HG03442 (cell line): ENCODE data around the gene MYPOP.
"Not testable (repeated sequence)": the region's sequence is repeated elsewhere in the genome, so short reads cannot be mapped to it uniquely, and the experiment has no call there.

Experiments
- ATAC-seq: cut with Tn5 transposase; IDR thresholded peaks from one replicate; pipeline ENCODE4 v1.9.1; 2021; ENCODE audit warnings: mild to moderate bottlenecking, moderate library complexity; ENCODE audit not compliant: unreplicated experiment

MYPOP gene

DNA sequence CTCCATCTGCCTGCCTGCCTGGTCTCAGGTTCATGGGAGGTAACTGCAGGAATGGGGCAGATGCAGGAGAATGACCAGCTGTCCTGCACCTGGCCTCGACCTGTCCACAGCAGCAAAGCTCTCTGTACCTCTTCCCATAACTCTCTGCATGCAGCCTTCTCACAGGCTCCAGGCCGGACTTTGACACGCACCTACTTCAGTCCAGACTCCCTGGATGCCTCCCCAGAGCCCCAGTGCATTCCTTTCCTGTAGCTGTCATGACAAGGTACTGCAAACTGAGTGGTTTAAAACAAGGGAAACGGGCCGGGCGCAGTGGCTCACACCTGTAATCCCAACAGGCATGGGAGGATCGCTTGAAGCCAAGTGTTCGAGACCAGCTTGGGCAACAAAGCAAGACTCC lies 8.9 kb upstream of the MYPOP start:
- ATAC-seq, result no peak

DNA sequence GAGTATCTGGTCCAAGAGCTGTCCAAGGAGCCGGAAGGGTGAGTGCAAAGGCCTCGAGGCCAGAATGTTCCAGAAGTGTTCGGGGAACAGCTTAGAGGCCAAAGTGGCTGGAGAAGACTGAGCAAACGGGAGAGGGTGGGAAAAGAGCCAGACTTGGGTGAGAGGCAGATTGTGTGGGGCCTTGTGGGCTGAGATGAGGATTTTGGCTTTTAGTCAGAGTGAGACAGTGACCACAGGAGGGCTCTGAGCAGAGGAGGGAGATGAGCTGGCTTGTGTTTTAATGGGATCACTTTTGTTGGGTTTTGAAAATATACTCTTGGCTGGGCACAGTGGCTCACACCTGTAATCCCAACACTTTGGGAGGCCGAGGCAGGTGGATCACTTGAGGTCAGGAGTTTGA lies 6.5 kb upstream of the MYPOP start:
- ATAC-seq, result no peak

DNA sequence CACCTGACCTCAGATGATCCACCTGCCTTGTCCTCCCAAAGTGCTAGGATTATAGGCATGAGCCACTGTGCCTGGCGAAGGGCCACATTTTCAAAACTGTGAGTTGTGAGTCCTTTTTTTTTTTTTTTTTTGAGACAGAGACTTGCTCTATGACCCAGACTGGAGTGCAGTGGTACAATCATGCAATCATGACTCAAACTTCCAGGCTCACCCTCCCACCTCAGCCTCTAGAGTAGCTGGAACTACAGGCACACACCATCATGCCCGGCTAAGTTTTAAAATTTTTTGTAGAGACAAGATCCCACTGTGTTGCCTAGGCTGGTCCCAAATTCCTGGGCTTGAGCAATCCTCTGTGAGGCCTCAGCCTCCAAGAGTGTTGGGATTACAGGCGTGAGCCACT lies 3.8 kb upstream of the MYPOP start:
- no peak for ATAC-seq

DNA sequence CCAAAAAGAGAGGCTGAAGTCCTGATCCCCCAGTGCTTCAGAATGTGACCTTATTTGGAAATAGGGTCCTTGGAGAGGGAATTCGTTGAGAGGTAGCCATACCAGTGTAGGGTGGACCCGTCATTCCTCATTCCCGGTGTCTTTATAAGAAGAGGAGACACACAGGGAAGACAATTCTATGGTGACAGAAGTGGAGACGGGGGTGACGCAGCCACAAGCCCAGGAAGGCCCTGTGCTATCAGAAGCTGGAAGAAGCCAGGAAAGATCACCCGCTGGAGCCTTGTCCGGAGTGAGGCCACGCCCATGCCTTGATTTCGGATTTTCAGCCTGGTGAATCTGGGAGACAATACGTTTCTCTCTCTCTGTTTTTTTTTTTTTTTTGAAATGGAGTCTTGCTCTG lies 2.6 kb upstream of the MYPOP start:
- no peak for ATAC-seq

DNA sequence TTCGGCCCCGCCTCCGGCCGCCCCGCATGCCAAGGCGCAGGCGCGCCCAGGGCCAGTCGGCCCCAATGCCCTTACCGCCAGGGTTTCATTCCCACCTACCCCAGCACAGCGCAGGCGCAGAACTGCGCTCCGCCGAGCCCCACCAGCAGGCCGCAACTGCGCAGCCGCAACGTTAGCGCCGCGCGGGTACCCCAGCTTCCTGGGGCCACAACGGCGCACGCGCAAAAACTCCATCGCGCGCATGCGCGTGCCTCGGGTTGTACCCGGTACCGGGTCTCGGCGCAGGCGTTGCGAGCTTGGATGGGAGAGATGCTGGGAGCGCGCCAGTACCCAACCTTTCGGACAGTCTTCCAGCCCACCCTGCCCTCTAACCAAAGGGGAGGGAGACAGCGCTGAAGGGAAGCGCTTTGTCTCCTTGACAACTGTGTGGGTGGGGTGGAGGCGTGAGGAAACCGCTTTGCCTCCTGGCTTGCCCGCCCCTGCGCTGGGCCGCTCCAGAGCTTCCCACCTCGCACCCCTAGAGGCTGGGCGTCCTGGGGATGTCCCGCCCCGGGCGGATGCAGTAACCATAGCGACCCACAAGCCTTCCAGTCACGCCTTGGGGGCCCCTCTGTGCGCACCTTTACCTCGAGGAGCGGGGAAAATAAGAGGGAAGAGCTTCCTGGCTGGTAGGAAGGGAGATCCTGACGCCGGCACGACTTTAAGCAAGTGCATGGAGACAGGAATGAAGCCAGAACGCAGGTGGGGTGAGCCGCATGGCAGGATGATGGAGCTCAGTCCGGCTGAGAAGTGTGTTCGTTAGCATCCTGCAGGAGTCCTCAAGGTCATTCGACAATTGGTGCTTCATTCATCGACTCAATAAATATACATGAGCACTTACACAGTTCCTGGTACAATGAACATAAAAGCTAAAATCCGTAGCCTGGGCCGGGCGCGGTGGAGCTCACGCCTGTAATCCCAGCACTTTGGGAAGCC lies 525 bp upstream of the MYPOP start:
- ATAC-seq, result peak; percentile 90

DNA sequence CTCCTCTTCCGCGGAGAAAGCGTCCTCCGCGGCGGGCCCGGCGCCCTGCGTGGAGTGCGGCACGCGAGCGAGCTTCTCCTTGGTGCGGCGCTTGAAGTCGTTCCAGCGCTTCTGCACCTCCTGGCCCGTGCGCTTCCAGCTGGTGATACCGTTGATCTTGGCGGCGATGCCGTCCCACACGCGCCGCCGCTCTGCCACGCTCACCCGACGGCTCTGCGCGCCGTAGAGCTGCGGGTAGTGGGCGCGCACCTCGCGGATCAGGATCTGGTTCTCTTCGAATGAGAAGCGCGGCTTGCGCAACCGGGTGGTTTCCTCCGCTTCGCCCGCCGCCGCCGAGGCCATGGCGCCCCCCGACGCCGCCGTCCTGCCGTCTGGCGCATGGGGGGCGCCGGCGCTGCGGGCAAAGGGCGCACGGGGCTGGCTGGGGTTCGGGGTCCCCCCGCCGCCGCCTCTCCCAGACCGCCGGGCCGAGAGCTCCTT lies 941 bp downstream of the MYPOP start:
- no peak for ATAC-seq

DNA sequence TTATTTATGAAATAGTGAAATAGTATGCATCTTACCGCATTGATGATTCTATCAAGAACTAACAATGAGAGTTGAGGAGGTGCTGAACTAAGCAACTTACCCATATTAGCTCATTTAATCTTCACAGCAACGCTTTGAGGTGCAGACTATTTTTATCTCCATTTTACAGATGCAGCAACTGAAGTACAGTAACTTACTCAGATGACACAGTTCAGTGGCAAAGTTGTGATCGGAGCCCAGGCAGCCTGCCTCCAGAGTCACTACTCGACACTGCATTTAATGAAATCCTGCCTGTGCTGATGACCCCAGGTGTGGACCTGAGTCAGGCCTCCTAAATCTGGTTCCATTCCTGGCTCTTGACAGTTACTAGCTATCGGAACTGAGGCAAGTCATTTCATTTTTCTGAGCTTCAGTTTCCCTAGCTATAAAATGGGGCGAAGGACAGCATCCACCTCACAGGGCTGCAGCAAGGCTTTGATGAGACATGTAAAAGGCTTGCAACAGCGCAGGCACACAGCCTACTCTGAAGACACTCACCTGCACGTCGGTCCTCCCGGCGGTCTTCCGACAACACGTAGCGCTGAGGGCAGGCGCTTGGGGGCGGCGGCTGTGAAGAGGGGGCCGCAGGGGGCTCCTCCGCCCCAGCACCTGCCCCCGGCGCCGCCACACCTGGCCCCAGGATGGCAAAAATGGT lies 1.5 kb downstream of the MYPOP start:
- ATAC-seq, result no peak

DNA sequence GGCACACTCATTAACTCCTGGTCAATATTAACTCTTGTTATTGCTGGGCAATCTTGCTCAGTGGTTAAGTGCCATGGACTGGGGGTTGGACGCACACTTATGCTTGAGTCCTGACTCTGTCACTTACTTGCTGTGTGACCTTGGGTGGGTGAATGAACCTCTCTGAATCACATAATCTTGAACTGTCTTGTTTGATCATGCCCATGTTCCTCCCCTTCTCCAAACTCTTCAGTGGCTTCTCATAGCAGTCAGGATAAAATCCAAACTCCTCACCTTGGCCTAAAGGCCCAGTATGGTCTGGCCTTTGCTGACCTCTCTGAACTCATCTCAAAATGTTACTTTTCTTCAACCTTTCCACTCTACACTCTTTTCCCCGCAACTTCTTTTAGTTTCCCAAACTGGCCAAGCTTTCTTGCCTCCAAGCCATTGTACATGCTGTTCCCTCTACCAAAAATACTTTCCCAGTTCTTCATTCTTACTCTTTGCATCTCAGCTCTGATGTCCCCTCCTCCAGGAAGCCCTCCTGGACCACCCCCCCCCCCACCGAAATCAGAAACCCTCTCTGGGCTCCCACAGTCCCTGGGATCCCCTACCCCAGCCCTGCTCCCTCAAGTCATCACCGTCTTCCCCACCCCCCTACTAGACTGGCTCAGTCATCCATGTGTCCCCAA lies 2.4 kb downstream of the MYPOP start:
- no peak for ATAC-seq

DNA sequence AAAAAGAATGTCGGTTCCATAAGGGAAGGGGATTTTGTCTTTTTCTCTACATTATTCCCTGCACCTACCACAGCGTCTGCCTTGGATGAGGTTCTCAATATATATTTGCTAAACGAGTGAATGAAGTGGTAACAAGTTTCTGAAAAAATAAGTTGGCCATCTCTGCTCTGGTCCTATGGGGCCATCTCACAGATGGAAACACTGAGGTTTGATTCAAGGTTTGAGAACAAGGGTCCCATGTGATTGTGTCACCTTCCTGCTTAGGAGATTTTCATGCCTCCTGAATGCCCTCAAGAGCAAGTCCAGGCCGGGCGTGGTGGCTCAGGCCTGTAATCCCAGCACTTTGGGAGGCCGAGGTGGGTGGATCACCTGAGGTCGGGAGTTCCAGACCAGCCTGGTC lies 3.2 kb downstream of the MYPOP start:
- ATAC-seq, result no peak

DNA sequence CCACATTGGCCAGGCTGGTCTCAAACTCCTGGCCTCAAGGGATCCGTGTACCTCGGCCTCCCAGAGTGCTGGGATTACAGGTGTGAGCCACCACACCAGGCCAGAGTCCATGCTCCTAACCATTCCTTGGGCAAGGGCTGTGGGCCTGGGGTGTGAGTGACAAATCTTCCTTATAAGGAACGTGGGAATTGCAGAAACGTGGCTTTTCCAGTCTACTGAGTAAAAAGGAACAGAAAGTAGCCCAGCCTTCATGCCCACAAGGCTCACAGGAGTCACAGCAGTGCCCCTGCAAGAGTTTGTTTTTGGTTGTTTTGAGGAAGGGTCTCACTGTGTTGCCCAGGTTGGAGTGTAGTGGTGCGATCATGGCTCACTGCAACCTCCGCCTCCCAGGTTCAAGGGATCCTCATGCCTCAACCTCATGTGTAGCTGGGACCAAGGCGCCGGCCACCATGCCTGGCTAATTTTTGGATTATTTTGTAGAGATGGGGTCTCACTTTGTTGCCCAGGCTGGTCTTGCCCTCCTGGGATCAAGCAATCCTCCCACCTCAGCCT lies 5.1 kb downstream of the MYPOP start:
- ATAC-seq, result no peak

DNA sequence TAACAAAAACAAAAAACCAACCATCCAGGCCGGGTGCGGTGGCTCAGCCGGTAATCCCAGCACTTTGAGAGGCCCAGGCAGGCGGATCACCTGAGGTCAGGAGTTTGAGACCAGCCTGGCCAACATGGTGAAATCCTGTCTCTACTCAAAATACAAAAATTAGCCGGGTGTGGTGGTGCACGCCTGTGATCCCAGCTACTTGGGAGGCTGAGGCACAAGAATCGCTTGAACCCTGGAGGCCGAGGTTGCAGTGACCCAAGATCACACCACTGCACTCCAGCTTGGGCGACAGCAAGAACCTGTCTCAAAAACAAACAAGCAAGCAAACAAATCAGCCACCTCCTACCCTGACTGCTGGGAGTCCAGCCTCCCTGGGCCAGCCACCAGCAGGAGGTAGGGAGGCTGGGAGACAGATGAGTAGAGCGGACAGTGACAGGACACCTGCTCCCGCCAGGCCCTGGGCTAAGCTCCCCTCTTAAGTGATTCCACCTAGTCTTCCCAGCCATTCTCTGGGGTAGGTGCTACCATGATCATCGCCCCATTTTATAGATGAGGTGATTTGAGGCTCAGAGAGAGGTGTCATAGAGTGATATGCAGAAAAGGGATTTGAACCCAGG lies 6.3 kb downstream of the MYPOP start:
- ATAC-seq, result not testable (repeated sequence)

DNA sequence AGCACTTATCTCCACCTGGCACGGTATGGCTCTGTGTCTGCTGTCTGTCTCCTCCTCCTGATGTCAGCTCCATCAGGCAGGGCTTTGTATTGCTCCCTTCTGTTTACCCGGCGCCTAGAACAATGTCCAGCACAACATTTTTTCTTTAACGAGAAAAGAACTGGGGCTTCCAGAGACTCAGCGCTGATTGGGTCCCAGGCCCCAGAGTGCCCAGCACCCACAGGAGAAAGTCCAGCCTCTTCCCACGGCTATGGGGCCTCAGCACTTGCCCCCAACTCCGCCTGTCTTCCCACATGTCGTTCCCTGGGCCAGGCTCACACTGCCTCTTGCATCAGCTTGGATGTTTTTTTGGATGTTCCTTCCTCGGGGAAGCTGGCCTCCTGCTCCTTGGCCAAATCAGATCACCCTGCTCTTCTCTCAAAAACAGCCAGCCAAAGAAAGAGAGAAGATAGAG lies 6.9 kb downstream of the MYPOP start:
- ATAC-seq, result no peak

DNA sequence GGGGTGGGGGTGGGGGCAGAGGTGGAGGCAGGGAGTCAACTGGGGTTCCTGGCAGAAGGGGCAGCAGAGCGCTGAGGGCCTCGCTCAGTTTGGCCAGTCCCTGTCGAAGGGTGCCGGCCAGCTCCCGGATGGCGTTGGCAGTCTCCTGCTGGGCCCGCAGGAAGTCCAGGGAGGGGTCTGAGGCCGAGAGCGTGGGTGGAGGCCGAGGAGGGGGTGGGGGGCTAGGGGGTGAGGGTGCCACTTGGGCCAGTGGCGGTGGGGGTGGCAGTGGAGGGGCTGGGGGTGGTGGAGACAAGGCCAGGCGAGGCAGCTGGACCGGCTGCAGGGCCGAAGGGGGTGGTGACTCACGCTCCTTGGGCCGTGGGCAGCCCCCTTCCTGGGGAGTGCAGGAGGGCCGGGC lies 11.5 kb downstream of the MYPOP start:
- no peak for ATAC-seq

DNA sequence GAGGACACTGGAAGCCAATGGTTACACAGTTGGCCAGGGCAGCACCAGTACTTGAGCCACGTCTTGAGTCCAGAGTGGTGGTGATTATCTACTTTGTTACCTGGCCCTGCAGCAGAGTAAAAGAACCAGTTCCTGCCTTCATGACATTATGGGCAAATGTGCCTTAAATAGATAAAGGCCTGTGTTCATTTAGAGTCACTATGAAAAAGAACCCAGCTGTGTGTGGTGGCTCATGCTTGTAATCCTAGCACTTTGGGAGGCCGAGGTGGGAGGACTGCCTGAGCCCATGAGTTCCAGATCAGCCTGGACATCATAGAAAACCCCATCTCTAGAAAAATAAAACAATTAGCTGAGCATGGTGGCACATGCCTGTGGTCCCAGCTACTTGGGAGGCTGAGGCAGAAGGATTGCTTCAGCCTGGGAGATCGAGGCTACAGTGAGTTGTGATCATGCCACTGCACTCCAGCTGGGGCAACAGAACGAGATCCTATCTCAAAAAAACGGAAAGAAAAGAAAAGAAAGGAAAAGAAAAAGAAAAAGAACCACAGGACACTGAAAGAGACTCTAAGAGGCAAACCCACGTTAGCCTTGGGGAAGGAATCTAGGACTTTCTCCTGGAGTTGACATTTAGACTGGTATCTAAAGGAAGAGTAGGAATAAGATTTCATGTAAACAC lies 13.1 kb downstream of the MYPOP start:
- ATAC-seq, result no peak

DNA sequence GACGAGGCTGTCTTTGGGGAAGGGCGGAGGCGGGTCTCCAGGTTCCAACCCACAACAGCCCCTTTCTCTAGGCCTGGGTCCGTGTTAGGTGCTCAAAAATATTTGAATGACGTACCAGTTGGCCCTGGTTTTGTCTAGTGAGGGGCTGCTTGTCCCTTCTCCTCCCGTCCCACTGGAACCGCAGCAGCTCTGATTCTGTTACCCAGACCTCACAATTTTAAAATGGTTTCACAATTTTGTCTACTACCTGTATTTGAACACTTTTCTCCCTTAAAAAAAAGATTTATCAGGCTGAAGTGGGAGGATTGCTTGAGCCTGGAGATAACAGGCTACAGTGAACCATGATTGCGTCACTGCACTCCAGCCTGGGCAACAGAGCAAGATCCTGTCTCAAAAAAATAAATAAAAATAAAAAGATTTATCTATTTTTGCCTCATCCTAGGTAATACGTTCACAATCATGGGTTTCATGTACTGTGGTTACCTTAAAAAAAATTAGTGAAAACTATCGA lies 15.2 kb downstream of the MYPOP start:
- no peak for ATAC-seq

DNA sequence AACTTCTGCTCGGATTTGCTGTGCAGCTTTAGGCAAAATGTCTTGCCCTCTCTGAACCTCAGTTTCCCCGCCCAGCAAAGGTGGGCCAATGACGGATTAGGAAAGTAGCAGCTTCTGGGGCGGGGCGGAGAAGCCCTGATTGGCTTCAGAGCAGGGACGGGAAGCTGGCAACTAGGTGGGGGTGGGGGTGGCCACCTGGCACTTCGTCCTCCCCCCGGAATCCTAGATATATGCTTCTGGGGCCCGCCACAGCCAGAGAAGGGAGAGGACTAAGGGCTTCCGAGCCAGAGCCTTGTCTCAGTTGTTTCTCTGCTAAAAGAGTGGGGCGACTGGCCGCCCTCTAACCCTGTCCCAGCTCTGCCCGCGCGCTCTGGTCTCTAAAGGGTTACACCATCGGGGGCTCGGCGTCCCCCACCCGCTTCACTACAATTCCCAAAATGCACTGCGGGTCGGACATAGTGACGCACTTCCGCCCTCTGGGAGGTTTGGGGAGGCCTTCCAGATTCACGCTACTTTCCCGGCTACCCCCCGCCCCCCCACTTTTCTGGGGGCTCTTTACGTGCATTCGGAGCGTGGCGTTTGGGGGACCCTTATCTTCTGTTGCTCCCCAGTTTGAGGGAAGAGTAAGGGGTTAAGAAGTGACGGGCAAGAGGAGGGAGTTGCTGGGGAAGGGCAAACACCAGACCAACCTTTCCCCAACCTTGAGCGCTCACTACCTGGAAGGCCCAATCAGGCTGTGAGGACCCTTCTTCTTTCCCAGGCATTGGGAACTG lies 15.8 kb downstream of the MYPOP start:
- peak; percentile 33 for ATAC-seq

DNA sequence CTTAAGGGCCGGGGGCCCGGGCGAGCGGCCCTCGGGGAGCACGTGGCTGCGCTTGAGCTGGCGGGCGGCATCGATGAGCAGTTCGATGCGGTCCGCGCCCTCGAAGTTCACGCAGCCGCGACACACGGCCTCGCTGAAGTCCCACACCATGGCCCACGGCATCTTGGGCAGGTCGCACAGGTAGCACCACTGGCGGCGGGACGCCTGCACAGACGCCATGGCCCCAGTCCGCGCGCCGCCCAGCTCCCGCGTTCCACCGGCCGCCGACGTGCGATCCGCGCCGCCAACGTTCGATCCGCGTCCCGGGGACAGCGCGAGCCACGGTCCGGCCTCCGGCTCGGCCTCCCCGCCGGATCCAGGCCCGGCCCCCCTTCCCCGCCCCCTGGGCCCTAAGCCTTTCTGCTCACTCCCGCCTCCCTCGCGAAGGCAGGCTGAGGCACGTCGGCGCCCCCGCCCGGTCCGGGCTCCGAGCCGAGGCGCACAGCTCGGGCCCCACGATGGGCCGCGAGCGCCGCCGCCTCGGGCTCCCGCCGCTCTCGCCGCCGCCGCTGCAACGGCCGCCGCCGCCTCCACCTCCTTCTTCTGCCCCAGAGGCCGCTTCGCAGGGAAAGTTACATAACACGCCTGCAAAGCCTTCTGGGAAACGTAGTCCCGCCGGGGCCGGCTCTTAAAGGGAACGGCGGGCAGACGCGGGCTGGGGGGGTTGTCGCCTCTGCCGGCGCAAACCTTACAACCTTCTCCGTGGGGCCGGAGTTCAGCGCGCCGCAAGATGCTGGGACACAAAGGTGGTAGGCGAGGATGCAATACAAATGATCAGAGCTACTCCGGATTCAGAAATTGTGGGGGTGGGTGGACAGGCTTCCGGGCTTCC lies 16.6 kb downstream of the MYPOP start, which contains the start of gene IRF2BP1:
Gene IRF2BP1 (minus strand): TSS at position 586 of the 871 bp plus-strand sequence. CDS start 367 bp downstream, at position 219.
- peak; percentile 40 for ATAC-seq
